Loucy (cell line): Measurements from ENCODE around the gene MYO1A.

Source experiments
- EZH2phosphoT487 ChIP-seq: fragments of 200-600 bp; IDR thresholded peaks from 2 replicates; pipeline ENCODE4 v1.6.1; 2018; ENCODE audit warnings: antibody characterized with exemption, mild to moderate bottlenecking, moderate library complexity, borderline replicate concordance
- TF ChIP-seq, protein P1 (sequence below): fragments of 200-600 bp; sonication (generic); conservative IDR thresholded peaks from 2 replicates; pipeline ENCODE4 v1.5.1; 2014; ENCODE audit warnings: mild to moderate bottlenecking, antibody characterized with exemption, low read length

DNA sequence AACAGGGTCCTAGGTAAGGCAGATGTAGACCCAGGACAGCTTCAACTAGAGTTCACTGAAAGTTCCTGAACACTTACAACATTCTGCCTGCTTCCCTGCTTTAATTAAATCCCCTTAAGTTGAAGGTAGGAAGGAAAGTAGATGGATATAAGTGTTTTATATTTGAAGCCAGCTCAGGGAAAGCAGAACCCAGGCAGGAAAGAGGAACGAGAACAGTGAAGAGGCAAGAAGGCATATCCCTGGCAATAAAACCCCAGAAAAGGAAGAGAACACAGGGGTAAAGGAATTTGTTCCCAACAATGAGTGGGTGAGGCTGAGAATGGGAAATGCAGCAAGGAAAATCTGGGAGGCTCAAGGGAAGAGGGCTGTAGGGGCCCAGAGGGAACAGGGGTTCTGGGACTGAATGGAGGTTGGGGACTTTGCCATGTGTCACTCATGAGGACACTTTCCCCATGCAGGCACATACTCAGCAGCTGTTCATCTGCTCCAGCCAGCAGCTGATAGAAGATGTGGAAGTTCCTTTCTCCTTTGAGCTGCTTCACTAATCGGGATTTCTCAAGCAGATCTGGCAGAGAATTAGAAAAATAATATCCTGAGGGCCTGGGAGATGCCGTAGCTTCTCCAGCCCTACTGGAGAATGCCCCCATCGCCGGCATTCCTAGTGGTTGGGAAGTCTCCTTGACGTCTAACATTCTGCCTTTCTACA lies 3.7 kb downstream of the MYO1A start:
- TF ChIP-seq, protein P1, sequence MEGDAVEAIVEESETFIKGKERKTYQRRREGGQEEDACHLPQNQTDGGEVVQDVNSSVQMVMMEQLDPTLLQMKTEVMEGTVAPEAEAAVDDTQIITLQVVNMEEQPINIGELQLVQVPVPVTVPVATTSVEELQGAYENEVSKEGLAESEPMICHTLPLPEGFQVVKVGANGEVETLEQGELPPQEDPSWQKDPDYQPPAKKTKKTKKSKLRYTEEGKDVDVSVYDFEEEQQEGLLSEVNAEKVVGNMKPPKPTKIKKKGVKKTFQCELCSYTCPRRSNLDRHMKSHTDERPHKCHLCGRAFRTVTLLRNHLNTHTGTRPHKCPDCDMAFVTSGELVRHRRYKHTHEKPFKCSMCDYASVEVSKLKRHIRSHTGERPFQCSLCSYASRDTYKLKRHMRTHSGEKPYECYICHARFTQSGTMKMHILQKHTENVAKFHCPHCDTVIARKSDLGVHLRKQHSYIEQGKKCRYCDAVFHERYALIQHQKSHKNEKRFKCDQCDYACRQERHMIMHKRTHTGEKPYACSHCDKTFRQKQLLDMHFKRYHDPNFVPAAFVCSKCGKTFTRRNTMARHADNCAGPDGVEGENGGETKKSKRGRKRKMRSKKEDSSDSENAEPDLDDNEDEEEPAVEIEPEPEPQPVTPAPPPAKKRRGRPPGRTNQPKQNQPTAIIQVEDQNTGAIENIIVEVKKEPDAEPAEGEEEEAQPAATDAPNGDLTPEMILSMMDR, result no peak
- TF ChIP-seq EZH2phosphoT487, result no peak
